PC-9 (cell line): ENCODE results near the gene XPO5. TPM values are rescaled to one million over a fixed set of nuclear protein-coding genes. Genes with fewer than 3 reads are reported as not detected.

Source experiments
- BruUV-seq: library from RNA; stranded (reverse); fragments of 400-500 nt; replicated peaks from 2 replicates; lab custom pipeline; 2021; lab: Mats Ljungman, UMichigan
- CTCF ChIA-PET: fragments of 300-600 bp; sonication (Branson Sonifier 250); formaldehyde crosslinking; loops from one replicate; lab custom pipeline; 2022; ENCODE audit warnings: antibody characterized with exemption; lab: Charles Lee
- POLR2A ChIA-PET: fragments of 300-600 bp; sonication (Branson Sonifier 250); formaldehyde crosslinking; loops from one replicate; lab custom pipeline; 2022; ENCODE audit warnings: antibody characterized with exemption; ENCODE audit not compliant: unreplicated experiment; lab: Charles Lee
- DNase-seq, 2 experiments: peaks; one replicate each; pipeline versions ENCODE4 v3.0.0 to v3.0.0-alpha.2; 2015 to 2022; ENCODE audit warnings: mixed read lengths in 1 of 2
- H2AFZ ChIP-seq: fragments of 200-600 bp; sonication (generic); 2 replicates; pipeline ENCODE4 v1.8.1; 2017; ENCODE audit warnings: antibody characterized with exemption
- H3F3A ChIP-seq: fragments of 200-600 bp; sonication (generic); 2 replicates; pipeline ENCODE4 v1.8.1; 2017; ENCODE audit warnings: antibody characterized with exemption, mild to moderate bottlenecking, low read depth; ENCODE audit not compliant: insufficient read depth
- H3K27ac ChIP-seq: fragments of 200-600 bp; sonication (generic); 2 replicates; pipeline ENCODE4 v1.6.1; 2016; ENCODE audit warnings: mixed run types
- H3K27me3 ChIP-seq: fragments of 200-600 bp; sonication (generic); 2 replicates; pipeline ENCODE4 v1.6.1; 2016; ENCODE audit warnings: low read depth, mixed run types; ENCODE audit not compliant: insufficient read depth
- H3K36me3 ChIP-seq: fragments of 200-600 bp; sonication (generic); 2 replicates; pipeline ENCODE4 v1.6.1; 2016; ENCODE audit warnings: low read depth, mixed run types
- H3K4me1 ChIP-seq: fragments of 200-600 bp; sonication (generic); replicated peaks from 2 replicates; pipeline ENCODE4 v1.6.1; 2016; ENCODE audit warnings: mixed run types; ENCODE audit not compliant: insufficient read depth
- H3K4me2 ChIP-seq: fragments of 200-600 bp; sonication (generic); 2 replicates; pipeline ENCODE4 v1.6.1; 2017; ENCODE audit warnings: mixed run types
- H3K4me3 ChIP-seq: fragments of 200-600 bp; sonication (generic); 2 replicates; pipeline ENCODE4 v1.6.1; 2016; ENCODE audit warnings: mixed run types
- H3K79me2 ChIP-seq: fragments of 200-600 bp; sonication (generic); 2 replicates; pipeline ENCODE4 v1.6.1; 2017; ENCODE audit warnings: low read depth, mixed run types
- H3K9me2 ChIP-seq: fragments of 200-600 bp; sonication (generic); 2 replicates; pipeline ENCODE4 v1.8.1; 2017; ENCODE audit warnings: mild to moderate bottlenecking; ENCODE audit not compliant: insufficient read depth
- H3K9me3 ChIP-seq: fragments of 200-600 bp; sonication (generic); 2 replicates; pipeline ENCODE4 v1.8.1; 2016; ENCODE audit warnings: low read depth; ENCODE audit not compliant: insufficient read depth
- H4K20me1 ChIP-seq: fragments of 200-600 bp; sonication (generic); 2 replicates; pipeline ENCODE4 v1.8.1; 2017; ENCODE audit not compliant: insufficient read depth
- EZH2 ChIP-seq: fragments of 200-600 bp; sonication (generic); IDR thresholded peaks from 2 replicates; pipeline ENCODE4 v1.8.0; 2017; ENCODE audit warnings: antibody characterized with exemption, low read depth
- intact Hi-C: fragments of 100-400 bp; cut with micrococcal nuclease; formaldehyde crosslinking; loops from one replicate; pipeline ENCODE4 v1.10.0; 2022; ENCODE audit not compliant: unreplicated experiment
- total RNA-seq: library from RNA; stranded (reverse); gene quantifications from 2 replicates; pipeline ENCODE4 v1.2.3, GENCODE V29; 2021
- TF ChIP-seq, protein P1 (sequence below): fragments of 200-600 bp; sonication (generic); conservative IDR thresholded peaks from 2 replicates; pipeline ENCODE4 v1.6.1; 2017; ENCODE audit warnings: mixed run types, antibody characterized with exemption, mild to moderate bottlenecking, moderate library complexity

XPO5 gene
- total RNA-seq, 1 experiment from 2014 or later: 36.1 TPM

- Histone ChIP-seq H3K27ac (no peak overlapping the region), H3K4me3 (no peak overlapping the region), H3K9me2 (no peaks in the 10 kb centered on the region), H2AFZ (no peak overlapping the region), H4K20me1 (no peaks in the 10 kb centered on the region; the same call in 1 of the 2 replicates), H3K4me1 (0 out of 2 replicates have a peak, but pooled peaks cover 3% of the 10 kb centered on the region), H3K79me2 (no peaks in the 10 kb centered on the region), H3K4me2 (no peak overlapping the region), H3F3A (peaks cover 16% of the 10 kb centered on the region; the same call in 1 of the 2 replicates), H3K27me3 (no peaks in the 10 kb centered on the region), H3K9me3 (no peaks in the 10 kb centered on the region), H3K36me3 (peaks cover under 1% of the 10 kb centered on the region; the same call in 1 of the 2 replicates)
- no peak for TF ChIP-seq EZH2
- TF ChIP-seq, protein P1, sequence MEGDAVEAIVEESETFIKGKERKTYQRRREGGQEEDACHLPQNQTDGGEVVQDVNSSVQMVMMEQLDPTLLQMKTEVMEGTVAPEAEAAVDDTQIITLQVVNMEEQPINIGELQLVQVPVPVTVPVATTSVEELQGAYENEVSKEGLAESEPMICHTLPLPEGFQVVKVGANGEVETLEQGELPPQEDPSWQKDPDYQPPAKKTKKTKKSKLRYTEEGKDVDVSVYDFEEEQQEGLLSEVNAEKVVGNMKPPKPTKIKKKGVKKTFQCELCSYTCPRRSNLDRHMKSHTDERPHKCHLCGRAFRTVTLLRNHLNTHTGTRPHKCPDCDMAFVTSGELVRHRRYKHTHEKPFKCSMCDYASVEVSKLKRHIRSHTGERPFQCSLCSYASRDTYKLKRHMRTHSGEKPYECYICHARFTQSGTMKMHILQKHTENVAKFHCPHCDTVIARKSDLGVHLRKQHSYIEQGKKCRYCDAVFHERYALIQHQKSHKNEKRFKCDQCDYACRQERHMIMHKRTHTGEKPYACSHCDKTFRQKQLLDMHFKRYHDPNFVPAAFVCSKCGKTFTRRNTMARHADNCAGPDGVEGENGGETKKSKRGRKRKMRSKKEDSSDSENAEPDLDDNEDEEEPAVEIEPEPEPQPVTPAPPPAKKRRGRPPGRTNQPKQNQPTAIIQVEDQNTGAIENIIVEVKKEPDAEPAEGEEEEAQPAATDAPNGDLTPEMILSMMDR: no peak
- CTCF ChIA-PET: interaction anchor here (0.6 kb wide), 1 partner anchor 111 kb away, joined by 9 read pairs; no protein-coding TSS in a partner anchor
- intact Hi-C loops: no loop called here
- no peak for DNase-seq
- TSS peak; percentile 17 for BruUV-seq
- POLR2A ChIA-PET: interaction anchor here (0.8 kb wide), 1 partner anchor 307 kb away, joined by 4 read pairs; no protein-coding TSS in a partner anchor
Measured at GRCh38 chr6:43504756-43505593, 70.9 kb downstream of the XPO5 start.

DNA sequence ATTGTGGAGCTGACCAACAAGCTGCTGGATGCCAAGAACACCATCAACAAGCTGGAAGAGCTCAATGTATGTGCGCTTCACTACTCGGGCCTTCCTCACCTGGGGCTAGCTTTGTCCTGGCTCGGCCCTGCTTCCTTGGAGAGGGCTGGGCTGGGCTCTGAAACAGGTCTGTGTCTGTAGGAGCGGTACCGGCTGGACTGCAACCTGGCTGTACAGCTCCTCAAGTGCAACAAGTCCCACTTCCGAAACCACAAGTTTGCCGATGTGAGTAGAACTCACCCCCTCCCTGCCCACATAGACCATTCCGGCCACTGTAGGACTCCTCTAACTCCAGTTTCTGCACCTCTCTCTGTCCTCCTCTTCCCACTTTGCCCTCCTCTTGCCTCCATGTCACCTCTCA is 72.4 kb downstream of the XPO5 start:
- Histone ChIP-seq H3K27ac (no peak overlapping the region), H3K4me2 (no peak overlapping the region), H3F3A (peaks cover 16% of the 10 kb centered on the region; the same call in 1 of the 2 replicates), H3K9me2 (no peaks in the 10 kb centered on the region), H3K79me2 (no peaks in the 10 kb centered on the region), H4K20me1 (no peaks in the 10 kb centered on the region; the same call in 1 of the 2 replicates), H3K4me3 (no peak overlapping the region), H3K9me3 (no peaks in the 10 kb centered on the region), H3K27me3 (no peaks in the 10 kb centered on the region), H3K36me3 (peaks cover 15% of the 10 kb centered on the region; the same call in 1 of the 2 replicates), H2AFZ (no peak overlapping the region), H3K4me1 (no peaks in the 10 kb centered on the region)
- ChIA-PET POLR2A (no interaction called here), CTCF (interaction anchor here (0.6 kb wide), 2 partner anchors 75 to 189 kb away, joined by 5 read pairs; no protein-coding TSS in a partner anchor)
- DNase-seq: no peak
- intact Hi-C loops: no loop called here
- TF ChIP-seq EZH2: no peak
- TF ChIP-seq, protein P1: no peak
- no TSS peak for BruUV-seq

DNA sequence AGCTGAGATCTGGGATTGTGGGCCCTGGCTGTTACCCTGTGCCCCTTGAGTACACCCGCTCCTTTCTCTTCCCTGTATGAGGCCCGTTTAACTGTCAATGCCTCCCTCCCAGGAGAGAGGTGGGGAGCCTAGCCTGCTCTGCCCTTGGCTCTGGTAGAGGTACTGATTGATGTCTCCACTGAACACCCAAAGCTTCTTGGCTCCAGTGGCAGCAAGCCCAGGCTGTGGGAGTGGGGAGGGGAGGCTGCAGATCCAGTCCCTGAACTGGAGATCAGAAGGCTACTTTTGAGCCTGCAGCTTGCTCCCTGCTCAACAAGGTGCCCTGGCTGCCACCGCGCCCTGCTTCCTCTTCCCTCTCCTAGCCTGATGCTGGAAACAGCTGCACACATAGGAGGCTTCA is 73.2 kb downstream of the XPO5 start:
- Histone ChIP-seq H2AFZ (no peak overlapping the region), H3K79me2 (no peaks in the 10 kb centered on the region; the same call in 1 of the 2 replicates), H3K4me2 (no peak overlapping the region), H3K4me1 (no peaks in the 10 kb centered on the region), H3K27ac (no peak overlapping the region), H3K9me3 (no peaks in the 10 kb centered on the region), H3K27me3 (no peaks in the 10 kb centered on the region), H3K9me2 (no peaks in the 10 kb centered on the region), H4K20me1 (no peaks in the 10 kb centered on the region; the same call in 1 of the 2 replicates), H3F3A (peaks cover 13% of the 10 kb centered on the region; the same call in 1 of the 2 replicates), H3K4me3 (no peak overlapping the region), H3K36me3 (peaks cover 15% of the 10 kb centered on the region; the same call in 1 of the 2 replicates)
- ChIA-PET POLR2A (no interaction called here), CTCF (no interaction called here)
- no peak for DNase-seq
- TF ChIP-seq EZH2: no peak
- TF ChIP-seq, protein P1: no peak
- BruUV-seq: no TSS peak
- intact Hi-C loops: no loop called here
